ENCODE measurements around the gene ZMYM4.

GRCh38 chr1:35300376-35300775, 31.9 kb downstream of the ZMYM4 start:
- TF ChIP-seq CTCF (IDR thresholded peaks at IDR 0.05) = no peak
- no peak for TF ChIP-seq POLR2A (IDR thresholded peaks at IDR 0.05)
- TF ChIP-seq POLR2AphosphoS5 (IDR thresholded peaks at IDR 0.05; ENCODE audit: insufficient read depth in 1 of 2, low read depth in 1 of 2) = no peak
